Thoracic aorta (tissue), 2 donors: Measurements from ENCODE around the gene WDFY3. TPM values are rescaled to one million over a fixed set of nuclear protein-coding genes. Genes with fewer than 3 reads are reported as not detected.

ENCODE experiments used
- ATAC-seq: fragments of 150-250 bp; one replicate; pipeline ENCODE4 v1.8.0; 2017; ENCODE audit warnings: low read depth; ENCODE audit not compliant: insufficient number of reproducible peaks, low FRiP score
- DNase-seq: peaks from one replicate; pipeline ENCODE4 v3.0.0-alpha.2; 2020; ENCODE audit warnings: low spot score
- H3K27ac ChIP-seq, 2 donors: fragments of 200-600 bp; sonication (generic); 1 replicate in 1 of 2; 2 replicates in 1 of 2; pipeline ENCODE4 v1.5.1; 2016; ENCODE audit warnings: mild to moderate bottlenecking in 2 of 2, moderate library complexity in 2 of 2
- H3K27me3 ChIP-seq: fragments of 200-600 bp; sonication (generic); replicated peaks from 2 replicates; pipeline ENCODE4 v1.6.0; 2016; ENCODE audit warnings: mild to moderate bottlenecking; ENCODE audit not compliant: insufficient read depth
- H3K36me3 ChIP-seq: fragments of 200-600 bp; sonication (generic); one replicate; pipeline ENCODE4 v1.5.1; 2016
- H3K4me1 ChIP-seq, 2 donors: fragments of 200-600 bp; sonication (generic); 1 replicate in 1 of 2; 2 replicates in 1 of 2; pipeline versions ENCODE4 v1.5.1 to v1.6.0; 2016; ENCODE audit warnings: low read depth in 2 of 2, mild to moderate bottlenecking in 1 of 2; ENCODE audit not compliant: control insufficient read depth in 1 of 2
- H3K4me3 ChIP-seq: fragments of 200-600 bp; sonication (generic); 2 replicates; pipeline ENCODE4 v1.5.1; 2016; ENCODE audit warnings: mild to moderate bottlenecking
- H3K9me3 ChIP-seq: fragments of 200-600 bp; sonication (generic); 2 replicates; pipeline ENCODE4 v1.5.1; 2016
- total RNA-seq, 2 donors: library from RNA; depleted of rRNA; stranded (reverse); fragments of >200 nt; gene quantifications; one replicate each; pipeline versions ENCODE4 v1.1.0 to v1.2.3, GENCODE V29; 2016
- TF ChIP-seq, protein P1 (sequence below): fragments of 200-600 bp; sonication (generic); IDR thresholded peaks from one replicate; pipeline ENCODE4 v1.5.1; 2019; ENCODE audit warnings: antibody characterized with exemption

Gene WDFY3
- total RNA-seq, 2 donors from 2014 or later: 116 to 140 TPM

DNA sequence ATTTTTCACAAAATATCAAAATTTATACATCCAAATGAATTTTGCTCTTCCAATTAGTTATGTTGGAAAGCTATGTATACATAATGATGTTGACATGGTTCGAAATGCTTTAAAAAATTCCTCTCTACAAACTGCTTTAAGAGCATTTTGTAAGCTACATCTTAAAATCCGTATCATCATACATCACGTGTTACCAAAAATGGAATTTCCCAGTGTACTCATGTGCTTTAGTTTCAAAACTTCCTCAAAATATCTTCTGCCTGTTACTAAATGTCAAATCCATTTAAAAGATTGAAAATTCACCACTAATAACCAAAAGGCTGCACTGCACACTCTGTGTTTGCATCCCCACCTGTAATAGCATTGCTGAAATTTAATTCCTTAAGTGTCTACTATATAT lies 87.9 kb downstream of the WDFY3 start:
- no peak overlapping the region for H3K4me3 ChIP-seq
- no peak overlapping the region for H3K27ac ChIP-seq
- TF ChIP-seq, protein P1, sequence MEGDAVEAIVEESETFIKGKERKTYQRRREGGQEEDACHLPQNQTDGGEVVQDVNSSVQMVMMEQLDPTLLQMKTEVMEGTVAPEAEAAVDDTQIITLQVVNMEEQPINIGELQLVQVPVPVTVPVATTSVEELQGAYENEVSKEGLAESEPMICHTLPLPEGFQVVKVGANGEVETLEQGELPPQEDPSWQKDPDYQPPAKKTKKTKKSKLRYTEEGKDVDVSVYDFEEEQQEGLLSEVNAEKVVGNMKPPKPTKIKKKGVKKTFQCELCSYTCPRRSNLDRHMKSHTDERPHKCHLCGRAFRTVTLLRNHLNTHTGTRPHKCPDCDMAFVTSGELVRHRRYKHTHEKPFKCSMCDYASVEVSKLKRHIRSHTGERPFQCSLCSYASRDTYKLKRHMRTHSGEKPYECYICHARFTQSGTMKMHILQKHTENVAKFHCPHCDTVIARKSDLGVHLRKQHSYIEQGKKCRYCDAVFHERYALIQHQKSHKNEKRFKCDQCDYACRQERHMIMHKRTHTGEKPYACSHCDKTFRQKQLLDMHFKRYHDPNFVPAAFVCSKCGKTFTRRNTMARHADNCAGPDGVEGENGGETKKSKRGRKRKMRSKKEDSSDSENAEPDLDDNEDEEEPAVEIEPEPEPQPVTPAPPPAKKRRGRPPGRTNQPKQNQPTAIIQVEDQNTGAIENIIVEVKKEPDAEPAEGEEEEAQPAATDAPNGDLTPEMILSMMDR: no peak
- no peaks in the 10 kb centered on the region for H3K36me3 ChIP-seq
- H3K27me3 ChIP-seq: no peaks in the 10 kb centered on the region
- H3K9me3 ChIP-seq: no peaks in the 10 kb centered on the region
- ATAC-seq: no peak
- H3K4me1 ChIP-seq: peaks cover 4 to 8% of the 10 kb centered on the region in 2 donors
- no peak for DNase-seq

DNA sequence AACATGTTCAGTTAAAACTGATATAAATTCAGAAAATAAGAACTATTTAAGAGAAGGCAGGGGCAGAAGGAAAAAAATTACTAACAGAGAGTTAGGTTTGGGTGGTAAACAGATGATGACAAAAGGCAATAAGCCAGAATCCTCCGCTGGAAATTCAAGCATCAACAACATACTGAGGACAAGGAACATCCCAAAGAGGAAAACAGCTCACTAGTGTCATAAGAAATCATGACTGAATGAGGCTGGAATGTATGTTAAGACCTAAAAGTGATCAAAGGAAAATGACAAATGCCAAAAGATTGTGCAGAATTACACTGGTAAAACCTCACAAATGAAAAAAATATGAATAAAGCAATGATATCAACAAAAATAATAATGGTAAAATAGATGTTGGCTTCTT lies 88.4 kb downstream of the WDFY3 start:
- TF ChIP-seq, protein P1: no peak
- ATAC-seq: no peak
- Histone ChIP-seq H3K4me3 (no peak overlapping the region), H3K27ac (no peak overlapping the region), H3K27me3 (no peaks in the 10 kb centered on the region), H3K36me3 (no peaks in the 10 kb centered on the region), H3K9me3 (no peaks in the 10 kb centered on the region), H3K4me1 (peaks cover under 1 to 4% of the 10 kb centered on the region in 2 donors)
- DNase-seq: no peak

DNA sequence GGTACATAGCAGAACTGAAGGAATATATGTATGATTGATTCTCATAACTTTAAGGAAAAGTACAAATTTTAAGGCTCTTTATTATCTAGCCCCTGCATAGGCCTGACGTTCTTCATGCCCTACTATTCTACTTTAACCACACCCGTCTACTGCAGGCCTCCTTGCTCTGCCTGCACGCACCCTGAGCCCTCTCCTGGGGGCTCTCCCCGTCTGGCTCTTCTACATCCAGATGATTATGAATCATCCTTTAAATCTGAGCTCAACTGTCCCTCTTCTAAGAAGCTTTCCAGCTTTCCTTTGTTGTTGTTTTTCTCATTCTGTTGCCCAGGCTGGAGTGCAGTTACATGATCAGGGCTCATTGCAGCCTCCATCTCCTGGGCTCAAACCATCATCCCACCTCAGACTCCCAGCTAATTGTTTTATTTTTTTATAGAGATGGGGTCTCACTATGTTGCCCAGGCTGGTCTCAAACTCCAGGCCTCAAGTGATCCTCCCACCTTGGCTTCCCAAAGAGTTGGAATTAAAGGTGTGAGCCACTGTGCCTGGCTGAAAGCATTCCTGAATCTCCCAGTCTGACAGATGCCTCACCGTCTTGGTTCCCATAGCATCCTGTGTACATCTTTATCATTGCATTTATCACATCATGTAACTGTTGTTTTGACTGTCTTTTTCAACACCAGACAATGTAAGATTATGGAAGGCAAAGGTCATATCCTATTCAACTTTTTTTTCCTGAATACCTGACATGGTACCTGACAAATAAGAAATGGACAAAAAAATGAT lies 89.2 kb downstream of the WDFY3 start:
- ATAC-seq: no peak
- H3K9me3 ChIP-seq: no peaks in the 10 kb centered on the region
- TF ChIP-seq, protein P1: no peak

DNA sequence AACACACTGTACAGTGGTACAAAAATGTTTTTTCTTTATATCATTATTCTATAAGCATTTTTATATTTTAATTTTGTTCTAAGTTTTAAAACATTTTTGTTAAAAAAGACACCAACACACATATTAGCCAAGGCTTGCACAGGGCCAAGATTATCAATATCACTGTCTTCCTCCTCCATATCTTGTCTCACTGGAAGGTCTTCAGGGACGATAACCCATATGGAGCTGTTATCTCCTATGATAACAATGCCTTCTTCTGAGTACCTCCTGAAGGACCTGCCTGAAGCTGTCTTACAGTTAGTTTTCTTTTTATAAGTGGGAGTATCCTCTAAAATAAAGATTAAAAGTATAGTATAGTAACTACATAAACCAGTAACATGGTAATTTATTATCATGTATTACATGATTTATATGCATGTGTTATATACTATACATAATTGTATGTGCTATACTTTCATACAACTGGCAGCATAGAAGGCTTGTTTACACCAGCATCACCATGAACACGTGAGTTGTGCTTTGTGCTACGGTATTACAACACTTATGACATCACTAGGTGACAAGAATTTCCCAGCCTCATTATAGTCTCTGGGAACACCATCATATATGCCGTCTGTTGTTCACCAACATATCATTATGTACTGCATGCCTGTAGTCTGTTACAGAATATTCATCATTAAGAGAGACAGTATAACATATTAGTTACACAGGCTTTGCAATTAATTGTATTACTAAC lies 90.7 kb downstream of the WDFY3 start:
- no peak overlapping the region for H3K4me3 ChIP-seq
- DNase-seq (no peak), ATAC-seq (no peak)
- no peak overlapping the region for H3K27ac ChIP-seq
- H3K9me3 ChIP-seq: no peaks in the 10 kb centered on the region
- peaks cover 0 to 4% of the 10 kb centered on the region in 2 donors for H3K4me1 ChIP-seq
- H3K27me3 ChIP-seq: no peaks in the 10 kb centered on the region
- H3K36me3 ChIP-seq: no peaks in the 10 kb centered on the region
- TF ChIP-seq, protein P1: no peak

More for the DNA sequence above, 89.2 kb downstream of the WDFY3 start:
- Histone ChIP-seq H3K27me3 (no peaks in the 10 kb centered on the region), H3K36me3 (no peaks in the 10 kb centered on the region), H3K4me3 (no peak overlapping the region), H3K4me1 (peaks cover 0 to 4% of the 10 kb centered on the region in 2 donors), H3K27ac (no peak overlapping the region)
- no peak for DNase-seq

DNA sequence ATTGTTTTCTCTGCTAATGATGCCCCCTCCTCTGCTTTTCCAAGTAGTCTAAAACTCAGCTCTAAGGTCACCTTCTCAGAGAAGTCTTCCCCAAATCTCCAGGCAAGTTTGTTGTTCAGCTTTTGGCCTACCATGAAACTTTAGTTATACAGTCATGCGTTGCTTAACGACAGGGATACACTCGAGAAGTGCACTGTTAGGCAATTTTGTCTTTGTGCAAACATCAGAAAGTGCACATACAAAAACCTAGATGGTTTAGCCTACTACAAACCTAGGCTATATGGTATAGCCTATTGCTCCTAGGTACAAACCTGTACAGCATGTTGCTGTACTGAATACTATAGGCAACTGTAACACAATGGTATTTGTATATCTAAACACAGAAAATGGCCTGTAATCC lies 91.9 kb downstream of the WDFY3 start:
- DNase-seq: no peak
- TF ChIP-seq, protein P1: no peak
- ATAC-seq: no peak
- no peaks in the 10 kb centered on the region for H3K36me3 ChIP-seq
- H3K27me3 ChIP-seq: no peaks in the 10 kb centered on the region
- H3K4me3 ChIP-seq: no peak overlapping the region
- peaks cover 0 to 4% of the 10 kb centered on the region in 2 donors for H3K4me1 ChIP-seq
- no peaks in the 10 kb centered on the region for H3K9me3 ChIP-seq
- H3K27ac ChIP-seq: no peak overlapping the region
